AG04450 (cell line): Measurements from ENCODE around the gene GLIPR1. TPM values are rescaled to one million over a fixed set of nuclear protein-coding genes. Genes with fewer than 3 reads are reported as not detected.

Experiments used
- CTCF ChIA-PET: fragments of 300-600, 350-600 bp; formaldehyde crosslinking; extraction: SDS; loops from one replicate; lab custom pipeline; 2022; ENCODE audit warnings: antibody characterized with exemption, inconsistent platforms; lab: Charles Lee
- POLR2A ChIA-PET: fragments of 350-600 bp; formaldehyde crosslinking; extraction: SDS; loops from one replicate; lab custom pipeline; 2021; ENCODE audit warnings: antibody characterized with exemption, inconsistent platforms; lab: Yijun Ruan, JAX
- DNase-seq: peaks from one replicate; pipeline ENCODE4 v3.0.0-alpha.2; 2011; ENCODE audit warnings: low read depth, low spot score
- H3K27ac ChIP-seq: one replicate; pipeline ENCODE4 v1.5.1; 2012; ENCODE audit warnings: low read depth, low read length, control low read depth
- H3K27me3 ChIP-seq: one replicate; pipeline ENCODE4 v1.6.0; 2012; ENCODE audit warnings: low read length; ENCODE audit not compliant: control insufficient read depth, insufficient read depth
- H3K4me3 ChIP-seq: 2 replicates; pipeline ENCODE4 v1.5.1; 2011; ENCODE audit warnings: mild to moderate bottlenecking, low read depth, low read length, control low read depth
- H3K9me3 ChIP-seq: 2 replicates; pipeline ENCODE4 v1.5.1; 2012; ENCODE audit warnings: low read length; ENCODE audit not compliant: control insufficient read depth, insufficient read depth
- polyA plus RNA-seq: library from polyadenylated mRNA; depleted of rRNA; stranded (reverse); fragments of >200 nt; gene quantifications from 2 replicates; pipeline ENCODE4 v1.2.3, GENCODE V29; 2011
- TF ChIP-seq, protein P1 (sequence below): IDR thresholded peaks from 2 replicates; pipeline ENCODE4 v1.5.1; 2011; ENCODE audit warnings: low read depth, low read length, control low read depth, inconsistent platforms

GLIPR1 gene
- polyA plus RNA-seq, 1 experiment, result 335 TPM

DNA sequence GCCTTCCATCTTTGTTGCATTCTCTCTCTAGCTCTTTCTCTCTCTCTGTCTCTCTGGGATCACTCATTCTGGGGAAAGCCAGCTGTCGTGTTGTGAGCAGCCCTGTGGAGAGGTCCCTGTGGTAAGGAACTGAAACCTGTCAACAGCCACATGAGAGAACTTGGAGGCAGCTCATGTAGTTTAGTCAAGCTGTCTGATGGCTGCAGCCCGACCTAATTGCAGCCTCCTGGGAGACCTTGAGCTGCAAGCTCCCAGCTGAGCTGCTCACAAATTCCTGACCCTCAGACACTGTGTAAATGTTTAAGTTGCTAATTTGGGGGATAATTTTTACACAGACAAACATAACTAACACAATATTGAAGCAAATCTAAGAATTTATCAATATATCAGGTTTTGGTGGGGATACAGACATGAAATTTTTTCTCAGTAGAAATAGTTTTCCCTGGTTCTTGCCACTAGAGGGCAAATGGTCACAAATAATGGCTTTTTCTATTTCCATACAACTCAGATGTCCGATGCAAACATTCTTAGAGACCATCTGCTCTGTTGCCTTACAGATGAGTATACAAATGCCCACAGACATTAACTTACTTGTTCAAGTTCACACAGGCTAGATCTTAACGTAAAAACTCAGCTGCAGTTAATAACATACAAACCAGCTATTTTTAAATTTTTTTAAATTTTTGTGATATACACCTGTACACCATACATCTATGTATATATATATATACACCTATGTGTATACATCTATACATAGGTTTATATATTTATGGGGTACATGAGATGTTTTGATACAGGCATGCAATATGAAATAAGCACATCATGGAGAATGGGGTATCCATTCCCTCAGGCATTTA is 46.3 kb downstream of the GLIPR1 start:
- TF ChIP-seq, protein P1, sequence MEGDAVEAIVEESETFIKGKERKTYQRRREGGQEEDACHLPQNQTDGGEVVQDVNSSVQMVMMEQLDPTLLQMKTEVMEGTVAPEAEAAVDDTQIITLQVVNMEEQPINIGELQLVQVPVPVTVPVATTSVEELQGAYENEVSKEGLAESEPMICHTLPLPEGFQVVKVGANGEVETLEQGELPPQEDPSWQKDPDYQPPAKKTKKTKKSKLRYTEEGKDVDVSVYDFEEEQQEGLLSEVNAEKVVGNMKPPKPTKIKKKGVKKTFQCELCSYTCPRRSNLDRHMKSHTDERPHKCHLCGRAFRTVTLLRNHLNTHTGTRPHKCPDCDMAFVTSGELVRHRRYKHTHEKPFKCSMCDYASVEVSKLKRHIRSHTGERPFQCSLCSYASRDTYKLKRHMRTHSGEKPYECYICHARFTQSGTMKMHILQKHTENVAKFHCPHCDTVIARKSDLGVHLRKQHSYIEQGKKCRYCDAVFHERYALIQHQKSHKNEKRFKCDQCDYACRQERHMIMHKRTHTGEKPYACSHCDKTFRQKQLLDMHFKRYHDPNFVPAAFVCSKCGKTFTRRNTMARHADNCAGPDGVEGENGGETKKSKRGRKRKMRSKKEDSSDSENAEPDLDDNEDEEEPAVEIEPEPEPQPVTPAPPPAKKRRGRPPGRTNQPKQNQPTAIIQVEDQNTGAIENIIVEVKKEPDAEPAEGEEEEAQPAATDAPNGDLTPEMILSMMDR, result peak; percentile 69
- H3K9me3 ChIP-seq, result no peaks in the 10 kb centered on the region
- CTCF ChIA-PET, result interaction anchor here (0.6 to 4.0 kb wide), 55 partner anchors 8 to 1484 kb away, joined by 3 to 44 read pairs (median 4); partner anchors contain the start of genes BBS10 and PHLDA1
- DNase-seq, result peak; percentile 71
- H3K27me3 ChIP-seq, result no peaks in the 10 kb centered on the region
- H3K4me3 ChIP-seq, result no peak overlapping the region
- POLR2A ChIA-PET, result interaction anchor here (3.0 kb wide), 1 partner anchor 504 kb away, joined by 13 read pairs; the partner anchor contains the start of gene PHLDA1
- H3K27ac ChIP-seq, result no peak overlapping the region

DNA sequence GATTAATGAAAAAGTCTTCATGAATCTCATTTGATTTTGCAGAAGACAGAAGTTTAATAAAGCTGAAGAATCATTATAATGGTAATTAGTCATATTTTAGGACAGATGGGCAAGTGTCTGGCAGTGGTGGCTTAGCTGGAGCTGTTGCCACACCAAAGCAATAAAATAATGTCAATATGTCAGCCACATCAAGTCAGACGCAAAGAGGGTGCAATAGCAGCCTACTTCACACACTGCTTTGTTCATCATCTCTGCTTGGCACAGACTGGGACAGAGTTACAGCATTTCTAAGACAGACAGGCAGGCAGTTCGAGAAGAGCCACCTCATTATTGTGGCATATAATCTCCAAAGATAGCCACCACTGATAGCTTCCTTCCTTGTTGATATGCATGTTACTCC is 47.7 kb downstream of the GLIPR1 start:
- H3K4me3 ChIP-seq, result no peak overlapping the region
- CTCF ChIA-PET, result interaction anchor here (1.2 to 4.0 kb wide), 11 partner anchors 14 to 819 kb away, joined by 3 to 44 read pairs (median 6); partner anchors contain the start of gene BBS10
- H3K27ac ChIP-seq, result no peak overlapping the region
- H3K27me3 ChIP-seq, result no peaks in the 10 kb centered on the region
- H3K9me3 ChIP-seq, result no peaks in the 10 kb centered on the region
- POLR2A ChIA-PET, result no interaction called here
- TF ChIP-seq, protein P1, result no peak
- DNase-seq, result no peak

DNA sequence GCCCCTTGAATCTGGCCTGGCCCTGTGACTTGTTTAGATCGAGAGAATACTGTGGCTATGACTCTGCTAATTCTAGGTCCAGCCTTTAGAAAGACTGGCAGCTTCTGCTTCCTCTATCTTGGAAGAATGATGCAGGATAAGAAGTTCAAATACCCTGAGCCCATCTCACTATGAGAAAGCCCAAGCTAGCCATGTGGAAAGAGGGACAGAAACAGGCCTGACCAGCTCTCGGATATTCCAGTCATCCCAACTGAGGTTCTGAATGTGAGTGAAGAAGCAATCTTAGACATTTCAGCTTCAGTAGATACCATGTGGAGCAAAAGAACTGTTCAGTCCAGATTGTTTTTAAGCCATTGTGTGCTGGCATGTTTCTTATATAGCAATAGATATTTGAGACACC is 48.1 kb downstream of the GLIPR1 start:
- no peak for DNase-seq
- TF ChIP-seq, protein P1, result no peak
- Histone ChIP-seq H3K27me3 (no peaks in the 10 kb centered on the region), H3K9me3 (no peaks in the 10 kb centered on the region), H3K4me3 (no peak overlapping the region), H3K27ac (no peak overlapping the region)
- POLR2A ChIA-PET, result no interaction called here
- CTCF ChIA-PET, result interaction anchor here (1.2 to 3.6 kb wide), 4 partner anchors 18 to 511 kb away, joined by 3 to 44 read pairs (median 5); no protein-coding TSS in a partner anchor

DNA sequence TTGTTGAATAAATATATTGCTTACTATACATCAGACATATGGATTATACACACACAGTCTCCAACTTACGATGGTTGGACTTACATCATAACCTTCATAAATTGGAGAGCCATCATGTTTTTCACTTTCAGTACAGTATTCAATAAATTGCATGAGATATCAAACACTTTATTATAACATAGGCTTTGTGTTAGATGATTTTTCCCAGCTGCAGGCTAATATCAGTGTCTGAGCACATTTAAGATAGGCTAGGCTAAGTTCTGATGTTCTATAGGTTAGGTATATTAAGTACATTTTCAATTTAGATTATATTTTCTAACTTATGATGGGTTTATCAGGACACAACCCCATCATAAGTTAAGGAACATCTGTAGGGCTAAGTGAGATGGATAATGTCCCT is 48.8 kb downstream of the GLIPR1 start:
- Histone ChIP-seq H3K27me3 (no peaks in the 10 kb centered on the region), H3K27ac (no peak overlapping the region), H3K4me3 (no peak overlapping the region), H3K9me3 (no peaks in the 10 kb centered on the region)
- DNase-seq, result no peak
- TF ChIP-seq, protein P1, result no peak
- ChIA-PET POLR2A (no interaction called here), CTCF (no interaction called here)

DNA sequence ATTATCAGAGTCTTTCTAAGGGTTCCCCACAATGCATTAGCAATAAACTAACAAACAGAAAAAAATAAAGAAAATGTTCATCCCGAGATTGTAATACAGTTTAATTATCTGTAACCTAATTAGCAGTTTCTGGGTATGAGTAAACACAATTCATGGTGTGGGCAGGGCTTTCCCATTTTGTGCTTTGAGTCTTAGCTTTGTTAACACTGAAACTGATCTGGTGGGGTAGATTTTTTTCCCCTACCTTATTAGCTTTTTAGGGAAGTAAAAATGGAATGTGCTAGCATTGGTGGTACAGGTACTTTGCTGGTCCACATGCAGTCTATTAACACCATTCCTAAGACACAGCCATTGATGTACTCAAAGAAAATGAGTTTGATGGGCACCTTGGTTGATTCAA is 49.3 kb downstream of the GLIPR1 start:
- ChIA-PET CTCF (no interaction called here), POLR2A (no interaction called here)
- Histone ChIP-seq H3K27me3 (no peaks in the 10 kb centered on the region), H3K4me3 (no peak overlapping the region), H3K9me3 (no peaks in the 10 kb centered on the region), H3K27ac (no peak overlapping the region)
- TF ChIP-seq, protein P1, result no peak
- no peak for DNase-seq
